HepG2 (cell line): ENCODE data around the gene RPL35. TPM values are rescaled to one million over a fixed set of nuclear protein-coding genes. Genes with fewer than 3 reads are reported as not detected.
A peak's percentile ranks its signal among the peaks of the same experiment; 100 is the strongest.

Source experiments
- CBFB ChIP-seq: sonication (generic); formaldehyde crosslinking; IDR thresholded peaks from 2 replicates; pipeline ENCODE4 v1.4.0; 2020; ENCODE audit warnings: missing genetic modification reagents
- CBX1 ChIP-seq: IDR thresholded peaks from one replicate; pipeline ENCODE4 v1.6.1; 2016; ENCODE audit warnings: antibody characterized with exemption, low read depth
- CREBL2 ChIP-seq: sonication (generic); formaldehyde crosslinking; IDR thresholded peaks from 2 replicates; pipeline ENCODE4 v1.8.1; 2023; ENCODE audit warnings: missing genetic modification reagents, mild to moderate bottlenecking, borderline replicate concordance
- ELF1 ChIP-seq: sonication (generic); formaldehyde crosslinking; IDR thresholded peaks from 2 replicates; pipeline ENCODE4 v1.4.0; 2020; ENCODE audit warnings: missing genetic modification reagents
- FOXC1 ChIP-seq: sonication (generic); formaldehyde crosslinking; IDR thresholded peaks from 2 replicates; pipeline ENCODE4 v1.8.0; 2022; ENCODE audit warnings: mild to moderate bottlenecking, missing genetic modification reagents, borderline replicate concordance
- HNRNPLL ChIP-seq: fragments of 200-400 bp; formaldehyde crosslinking; IDR thresholded peaks from 2 replicates; pipeline ENCODE4 v1.6.1; 2017; ENCODE audit warnings: mild to moderate bottlenecking, low read depth, low read length; ENCODE audit not compliant: poor library complexity, severe bottlenecking
- JUN ChIP-seq: sonication (generic); formaldehyde crosslinking; IDR thresholded peaks from 2 replicates; pipeline ENCODE4 v1.4.0; 2020; ENCODE audit warnings: mild to moderate bottlenecking, missing genetic modification reagents
- MAF1 ChIP-seq: sonication (generic); formaldehyde crosslinking; IDR thresholded peaks from 2 replicates; pipeline ENCODE4 v1.5.0; 2020; ENCODE audit warnings: missing genetic modification reagents, borderline replicate concordance
- NFAT5 ChIP-seq: sonication (generic); formaldehyde crosslinking; IDR thresholded peaks from 2 replicates; pipeline ENCODE4 v1.4.0; 2020; ENCODE audit warnings: missing genetic modification reagents
- NFE2 ChIP-seq: sonication (generic); formaldehyde crosslinking; IDR thresholded peaks from 2 replicates; pipeline ENCODE4 v1.4.0; 2020; ENCODE audit warnings: missing genetic modification reagents
- POGK ChIP-seq: sonication (generic); formaldehyde crosslinking; conservative IDR thresholded peaks from 2 replicates; pipeline ENCODE4 v1.8.0; 2022; ENCODE audit warnings: mild to moderate bottlenecking, moderate library complexity, missing genetic modification reagents
- SMAD9 ChIP-seq: sonication (generic); formaldehyde crosslinking; IDR thresholded peaks from 2 replicates; pipeline ENCODE4 v1.5.1; 2020; ENCODE audit warnings: mild to moderate bottlenecking, missing genetic modification reagents
- TCF7L2 ChIP-seq: IDR thresholded peaks from 2 replicates; pipeline ENCODE4 v1.6.1; 2011; ENCODE audit warnings: mild to moderate bottlenecking, low read depth, low read length, moderate library complexity
- ZKSCAN1 ChIP-seq: fragments of 150-350 bp; IDR thresholded peaks from 2 replicates; pipeline ENCODE4 v1.6.1; 2014; ENCODE audit warnings: low read length
- ZMYM2 ChIP-seq: sonication (generic); formaldehyde crosslinking; IDR thresholded peaks from 2 replicates; pipeline ENCODE4 v1.8.0; 2022; ENCODE audit warnings: mild to moderate bottlenecking, missing genetic modification reagents
- ZNF3 ChIP-seq: IDR thresholded peaks from 2 replicates; pipeline ENCODE4 v1.7.0; 2017; ENCODE audit warnings: inconsistent platforms
- ZNF430 ChIP-seq: sonication (generic); formaldehyde crosslinking; IDR thresholded peaks from 2 replicates; pipeline ENCODE4 v1.9.0; 2021; ENCODE audit warnings: mild to moderate bottlenecking, missing genetic modification reagents
- ZNF512 ChIP-seq: sonication (generic); formaldehyde crosslinking; IDR thresholded peaks from 2 replicates; pipeline ENCODE4 v1.4.0; 2020; ENCODE audit warnings: mild to moderate bottlenecking, missing genetic modification reagents
- ZNF674 ChIP-seq: sonication (generic); formaldehyde crosslinking; IDR thresholded peaks from 2 replicates; pipeline ENCODE4 v1.5.0; 2020; ENCODE audit warnings: low read depth, mild to moderate bottlenecking, missing genetic modification reagents
- ZNF747 ChIP-seq: sonication (generic); formaldehyde crosslinking; IDR thresholded peaks from 2 replicates; pipeline ENCODE4 v1.8.1; 2023; ENCODE audit warnings: missing genetic modification reagents, mild to moderate bottlenecking, borderline replicate concordance
- polyA plus RNA-seq, 8 experiments: library from polyadenylated mRNA; depleted of rRNA in 3 of 8; stranded (reverse) in 7 of 8; unstranded in 1 of 8; fragments of >200 nt; fragmentation: Illumina TruSeq in 4 of 8; extraction: Trizol in 4 of 8; gene quantifications; 2 replicates each; pipeline versions ENCODE4 v1.2.1 to v1.2.3, GENCODE V29; 2011 to 2016; ENCODE audit warnings: low read depth in 4 of 8, missing spikeins in 1 of 8, mixed read lengths in 1 of 8; ENCODE audit not compliant: insufficient read depth in 1 of 8
- total RNA-seq, 5 experiments: library from RNA; depleted of rRNA; stranded (reverse); fragments of >200 nt; fragmentation: Illumina TruSeq; extraction: Trizol; gene quantifications; 2 replicates each; pipeline ENCODE4 v1.2.3, GENCODE V29; 2016; ENCODE audit warnings: low read depth in 1 of 5

Gene RPL35
- total and polyA plus RNA-seq, 2 of the 13 experiments (the other 11 are each of a cell fraction or from before 2014, with no cell fraction given): 2,153 to 2,935 TPM

GRCh38 chr9:124818431-124819281, 43.1 kb downstream of the RPL35 start (continued):
- TF ChIP-seq ZKSCAN1: no peak
- TF ChIP-seq HNRNPLL: no peak
- TF ChIP-seq NFAT5 (CRISPR knock-in tag): 0 out of 2 replicates have a peak, but pooled peaks have one; percentile 66
- no peak for TF ChIP-seq NFE2 (CRISPR knock-in tag)
- no peak for TF ChIP-seq ZNF674 (CRISPR knock-in tag)
- TF ChIP-seq JUN: 0 out of 2 replicates have a peak, but pooled peaks have one; percentile 15
- TF ChIP-seq FOXC1: peak; percentile 23; the same call in 1 of the 2 replicates
- peak; percentile 60 for TF ChIP-seq ELF1 (CRISPR knock-in tag)
- TF ChIP-seq CBX1: no peak
- peak; percentile 37; the same call in 1 of the 2 replicates for TF ChIP-seq ZMYM2 (CRISPR knock-in tag)
- 0 out of 2 replicates have a peak, but pooled peaks have one; percentile 43 for TF ChIP-seq ZNF430 (CRISPR knock-in tag)
- no peak for TF ChIP-seq TCF7L2
- no peak for TF ChIP-seq ZNF3 (CRISPR knock-in tag)
- peak; percentile 39; the same call in 1 of the 2 replicates for TF ChIP-seq CREBL2 (CRISPR knock-in tag)
- peak; percentile 22; the same call in 1 of the 2 replicates for TF ChIP-seq SMAD9
- TF ChIP-seq CBFB: 0 out of 2 replicates have a peak, but pooled peaks have one; percentile 19
- TF ChIP-seq ZNF512 (CRISPR knock-in tag): 0 out of 2 replicates have a peak, but pooled peaks have one; percentile 43
- no peak for TF ChIP-seq POGK (CRISPR knock-in tag)
- 0 out of 2 replicates have a peak, but pooled peaks have one; percentile 59 for TF ChIP-seq MAF1 (CRISPR knock-in tag)
- no peak for TF ChIP-seq ZNF747 (CRISPR knock-in tag)
